ENCODE results near the gene C2CD4D. TPM values are rescaled to one million over a fixed set of nuclear protein-coding genes. Genes with fewer than 3 reads are reported as not detected.
A peak's percentile ranks its signal among the peaks of the same experiment; 100 is the strongest.

The C2CD4D gene
- total and polyA plus RNA-seq, 2 of the 13 experiments (the other 11 are each of a cell fraction or from before 2014, with no cell fraction given) = not detected

DNA sequence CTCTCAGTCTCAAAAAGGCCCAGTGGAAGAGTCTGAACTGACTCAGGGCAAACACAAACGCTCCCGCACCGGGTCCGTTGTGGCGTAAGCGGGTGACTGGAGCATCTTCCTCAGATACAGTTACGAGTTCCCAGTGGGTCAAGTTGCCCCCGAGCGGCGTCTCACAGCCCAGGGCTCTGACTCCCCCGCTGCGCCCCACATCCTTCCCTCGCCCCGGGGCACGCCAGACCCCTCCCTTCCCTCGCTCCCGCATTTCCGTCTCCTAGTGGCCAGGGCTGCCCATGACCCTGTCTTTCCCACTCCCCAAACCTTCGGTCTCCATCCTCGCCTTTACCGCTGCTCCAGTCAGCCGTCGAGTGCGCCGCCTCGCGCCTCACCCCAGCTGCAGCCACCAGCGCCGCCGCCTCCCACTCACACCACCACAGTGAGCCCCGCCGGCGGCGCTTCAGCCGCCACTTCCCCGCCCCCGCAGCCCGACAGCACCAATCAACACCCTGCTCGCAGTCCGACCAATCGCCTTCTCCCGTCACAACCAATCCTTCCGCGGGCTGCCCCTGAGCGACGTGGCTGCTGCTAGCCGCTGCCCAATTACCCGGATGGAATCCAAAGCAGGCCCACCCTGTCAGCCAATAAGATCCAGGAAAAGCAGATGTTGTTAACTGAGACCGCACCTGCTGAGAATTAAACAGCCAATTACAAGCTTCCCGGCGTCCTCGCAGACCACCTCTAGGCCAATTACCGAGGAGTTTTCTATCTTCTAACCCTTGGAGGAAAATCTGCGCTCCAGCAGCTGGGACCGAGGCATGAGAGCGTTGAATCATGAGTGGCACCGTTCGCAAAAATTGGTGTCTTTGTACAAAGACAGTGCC is 49.3 kb downstream of the C2CD4D start, which contains the start of gene TDRKH (continued):
- TF ChIP-seq ZBTB37 (CRISPR knock-in tag; IDR thresholded peaks at IDR 0.05) (no peak), ZNF709 (CRISPR knock-in tag; IDR thresholded peaks at IDR 0.05) (peak; percentile 80), TGIF2 (CRISPR knock-in tag; IDR thresholded peaks at IDR 0.05) (no peak), CEBPB (IDR thresholded peaks at IDR 0.05; ENCODE audit: borderline replicate concordance, low read depth, low read length) (no peak), CHD2 (IDR thresholded peaks at IDR 0.05; ENCODE audit: low read depth, low read length) (peak; percentile 69; the same call in 1 of the 2 replicates), IRX3 (CRISPR knock-in tag; IDR thresholded peaks at IDR 0.05; ENCODE audit: borderline replicate concordance, low read depth) (peak; percentile 55; the same call in 1 of the 2 replicates), ZNF7 (CRISPR knock-in tag; IDR thresholded peaks at IDR 0.05) (no peak), ZFX (CRISPR knock-in tag; IDR thresholded peaks at IDR 0.05; ENCODE audit: low read depth) (peak; percentile 49), IKZF5 (CRISPR knock-in tag; IDR thresholded peaks at IDR 0.05) (peak; percentile 74)
- TF ChIP-seq, protein P1, sequence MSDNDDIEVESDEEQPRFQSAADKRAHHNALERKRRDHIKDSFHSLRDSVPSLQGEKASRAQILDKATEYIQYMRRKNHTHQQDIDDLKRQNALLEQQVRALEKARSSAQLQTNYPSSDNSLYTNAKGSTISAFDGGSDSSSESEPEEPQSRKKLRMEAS (IDR thresholded peaks at IDR 0.05) = peak; percentile 96
- TF ChIP-seq, protein P2, sequence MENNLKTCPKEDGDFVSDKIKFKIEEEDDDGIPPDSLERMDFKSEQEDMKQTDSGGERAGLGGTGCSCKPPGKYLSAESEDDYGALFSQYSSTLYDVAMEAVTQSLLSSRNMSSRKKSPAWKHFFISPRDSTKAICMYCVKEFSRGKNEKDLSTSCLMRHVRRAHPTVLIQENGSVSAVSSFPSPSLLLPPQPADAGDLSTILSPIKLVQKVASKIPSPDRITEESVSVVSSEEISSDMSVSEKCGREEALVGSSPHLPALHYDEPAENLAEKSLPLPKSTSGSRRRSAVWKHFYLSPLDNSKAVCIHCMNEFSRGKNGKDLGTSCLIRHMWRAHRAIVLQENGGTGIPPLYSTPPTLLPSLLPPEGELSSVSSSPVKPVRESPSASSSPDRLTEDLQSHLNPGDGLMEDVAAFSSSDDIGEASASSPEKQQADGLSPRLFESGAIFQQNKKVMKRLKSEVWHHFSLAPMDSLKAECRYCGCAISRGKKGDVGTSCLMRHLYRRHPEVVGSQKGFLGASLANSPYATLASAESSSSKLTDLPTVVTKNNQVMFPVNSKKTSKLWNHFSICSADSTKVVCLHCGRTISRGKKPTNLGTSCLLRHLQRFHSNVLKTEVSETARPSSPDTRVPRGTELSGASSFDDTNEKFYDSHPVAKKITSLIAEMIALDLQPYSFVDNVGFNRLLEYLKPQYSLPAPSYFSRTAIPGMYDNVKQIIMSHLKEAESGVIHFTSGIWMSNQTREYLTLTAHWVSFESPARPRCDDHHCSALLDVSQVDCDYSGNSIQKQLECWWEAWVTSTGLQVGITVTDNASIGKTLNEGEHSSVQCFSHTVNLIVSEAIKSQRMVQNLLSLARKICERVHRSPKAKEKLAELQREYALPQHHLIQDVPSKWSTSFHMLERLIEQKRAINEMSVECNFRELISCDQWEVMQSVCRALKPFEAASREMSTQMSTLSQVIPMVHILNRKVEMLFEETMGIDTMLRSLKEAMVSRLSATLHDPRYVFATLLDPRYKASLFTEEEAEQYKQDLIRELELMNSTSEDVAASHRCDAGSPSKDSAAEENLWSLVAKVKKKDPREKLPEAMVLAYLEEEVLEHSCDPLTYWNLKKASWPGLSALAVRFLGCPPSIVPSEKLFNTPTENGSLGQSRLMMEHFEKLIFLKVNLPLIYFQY (CRISPR knock-in tag; IDR thresholded peaks at IDR 0.05; ENCODE audit: borderline replicate concordance) = no peak
- TF ChIP-seq, protein P3, sequence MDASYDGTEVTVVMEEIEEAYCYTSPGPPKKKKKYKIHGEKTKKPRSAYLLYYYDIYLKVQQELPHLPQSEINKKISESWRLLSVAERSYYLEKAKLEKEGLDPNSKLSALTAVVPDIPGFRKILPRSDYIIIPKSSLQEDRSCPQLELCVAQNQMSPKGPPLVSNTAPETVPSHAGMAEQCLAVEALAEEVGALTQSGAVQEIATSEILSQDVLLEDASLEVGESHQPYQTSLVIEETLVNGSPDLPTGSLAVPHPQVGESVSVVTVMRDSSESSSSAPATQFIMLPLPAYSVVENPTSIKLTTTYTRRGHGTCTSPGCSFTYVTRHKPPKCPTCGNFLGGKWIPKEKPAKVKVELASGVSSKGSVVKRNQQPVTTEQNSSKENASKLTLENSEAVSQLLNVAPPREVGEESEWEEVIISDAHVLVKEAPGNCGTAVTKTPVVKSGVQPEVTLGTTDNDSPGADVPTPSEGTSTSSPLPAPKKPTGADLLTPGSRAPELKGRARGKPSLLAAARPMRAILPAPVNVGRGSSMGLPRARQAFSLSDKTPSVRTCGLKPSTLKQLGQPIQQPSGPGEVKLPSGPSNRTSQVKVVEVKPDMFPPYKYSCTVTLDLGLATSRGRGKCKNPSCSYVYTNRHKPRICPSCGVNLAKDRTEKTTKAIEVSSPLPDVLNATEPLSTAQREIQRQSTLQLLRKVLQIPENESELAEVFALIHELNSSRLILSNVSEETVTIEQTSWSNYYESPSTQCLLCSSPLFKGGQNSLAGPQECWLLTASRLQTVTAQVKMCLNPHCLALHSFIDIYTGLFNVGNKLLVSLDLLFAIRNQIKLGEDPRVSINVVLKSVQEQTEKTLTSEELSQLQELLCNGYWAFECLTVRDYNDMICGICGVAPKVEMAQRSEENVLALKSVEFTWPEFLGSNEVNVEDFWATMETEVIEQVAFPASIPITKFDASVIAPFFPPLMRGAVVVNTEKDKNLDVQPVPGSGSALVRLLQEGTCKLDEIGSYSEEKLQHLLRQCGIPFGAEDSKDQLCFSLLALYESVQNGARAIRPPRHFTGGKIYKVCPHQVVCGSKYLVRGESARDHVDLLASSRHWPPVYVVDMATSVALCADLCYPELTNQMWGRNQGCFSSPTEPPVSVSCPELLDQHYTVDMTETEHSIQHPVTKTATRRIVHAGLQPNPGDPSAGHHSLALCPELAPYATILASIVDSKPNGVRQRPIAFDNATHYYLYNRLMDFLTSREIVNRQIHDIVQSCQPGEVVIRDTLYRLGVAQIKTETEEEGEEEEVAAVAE (CRISPR knock-in tag; IDR thresholded peaks at IDR 0.05; ENCODE audit: borderline replicate concordance) = no peak; the same call in none of the 2 replicates
- TF ChIP-seq, protein P4, sequence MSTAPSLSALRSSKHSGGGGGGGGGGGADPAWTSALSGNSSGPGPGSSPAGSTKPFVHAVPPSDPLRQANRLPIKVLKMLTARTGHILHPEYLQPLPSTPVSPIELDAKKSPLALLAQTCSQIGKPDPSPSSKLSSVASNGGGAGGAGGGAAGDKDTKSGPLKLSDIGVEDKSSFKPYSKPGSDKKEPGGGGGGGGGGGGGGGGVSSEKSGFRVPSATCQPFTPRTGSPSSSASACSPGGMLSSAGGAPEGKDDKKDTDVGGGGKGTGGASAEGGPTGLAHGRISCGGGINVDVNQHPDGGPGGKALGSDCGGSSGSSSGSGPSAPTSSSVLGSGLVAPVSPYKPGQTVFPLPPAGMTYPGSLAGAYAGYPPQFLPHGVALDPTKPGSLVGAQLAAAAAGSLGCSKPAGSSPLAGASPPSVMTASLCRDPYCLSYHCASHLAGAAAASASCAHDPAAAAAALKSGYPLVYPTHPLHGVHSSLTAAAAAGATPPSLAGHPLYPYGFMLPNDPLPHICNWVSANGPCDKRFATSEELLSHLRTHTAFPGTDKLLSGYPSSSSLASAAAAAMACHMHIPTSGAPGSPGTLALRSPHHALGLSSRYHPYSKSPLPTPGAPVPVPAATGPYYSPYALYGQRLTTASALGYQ (CRISPR knock-in tag; IDR thresholded peaks at IDR 0.05) = no peak; the same call in 1 of the 2 replicates

Measured in HepG2 (cell line).